IMR-90 (cell line): Measurements from ENCODE around the gene SPINT2. TPM values are rescaled to one million over a fixed set of nuclear protein-coding genes. Genes with fewer than 3 reads are reported as not detected.

Experiments
- ATAC-seq: fragments of 200-7000 bp; cut with Tn5 transposase; 2 replicates; pipeline ENCODE4 v1.9.1; 2020; ENCODE audit warnings: low read depth, mild to moderate bottlenecking, moderate library complexity
- BruUV-seq: library from RNA; stranded (reverse); fragments of 400-500 nt; replicated peaks from 2 replicates; lab custom pipeline; 2021; lab: Mats Ljungman, UMichigan
- CTCF ChIA-PET: fragments of 300-600 bp; formaldehyde crosslinking; extraction: SDS; loops from one replicate; lab custom pipeline; 2021; ENCODE audit warnings: antibody characterized with exemption; lab: Yijun Ruan, JAX
- POLR2A ChIA-PET: fragments of 300-600 bp; sonication (Branson Sonifier 250); formaldehyde crosslinking; loops from one replicate; lab custom pipeline; 2022; ENCODE audit warnings: antibody characterized with exemption; ENCODE audit not compliant: unreplicated experiment; lab: Charles Lee
- DNase-seq: peaks from one replicate; pipeline ENCODE4 v3.0.0; 2013
- H2AFZ ChIP-seq: replicated peaks from 2 replicates; pipeline ENCODE3; 2013; ENCODE audit warnings: low read length, mild to moderate bottlenecking; ENCODE audit not compliant: poor library complexity
- H2AK5ac ChIP-seq: 2 replicates; pipeline ENCODE4 v1.6.1; 2013; ENCODE audit warnings: low read depth, low read length, inconsistent platforms
- H2AK9ac ChIP-seq: replicated peaks from 2 replicates; pipeline ENCODE3; 2013; ENCODE audit warnings: mild to moderate bottlenecking, low read depth, low read length, moderate library complexity; ENCODE audit not compliant: poor library complexity
- H2BK120ac ChIP-seq: 2 replicates; pipeline ENCODE4 v1.6.1; 2013; ENCODE audit warnings: low read depth, low read length, inconsistent platforms
- H2BK15ac ChIP-seq: 3 replicates; pipeline ENCODE4 v1.6.1; 2013; ENCODE audit warnings: low read depth, low read length, inconsistent platforms
- H2BK20ac ChIP-seq: 2 replicates; pipeline ENCODE4 v1.6.1; 2013; ENCODE audit warnings: low read depth, mild to moderate bottlenecking, inconsistent platforms, low read length, moderate library complexity
- H2BK5ac ChIP-seq: 2 replicates; pipeline ENCODE4 v1.6.1; 2013; ENCODE audit warnings: mild to moderate bottlenecking, low read depth, low read length, inconsistent platforms; ENCODE audit not compliant: poor library complexity, severe bottlenecking
- H3K14ac ChIP-seq: replicated peaks from 2 replicates; pipeline ENCODE4 v1.6.1; 2013; ENCODE audit warnings: low read depth, low read length, inconsistent platforms
- H3K18ac ChIP-seq: 2 replicates; pipeline ENCODE4 v1.6.1; 2013; ENCODE audit warnings: low read depth, low read length, control low read depth
- H3K23ac ChIP-seq: 2 replicates; pipeline ENCODE4 v1.6.1; 2013; ENCODE audit warnings: low read depth, low read length, inconsistent platforms
- H3K27ac ChIP-seq: 2 replicates; pipeline ENCODE4 v1.5.1; 2013; ENCODE audit warnings: mild to moderate bottlenecking, control low read depth, low read length; ENCODE audit not compliant: insufficient read depth
- H3K27me3 ChIP-seq: 2 replicates; pipeline ENCODE4 v1.6.1; 2013; ENCODE audit warnings: low read length; ENCODE audit not compliant: control insufficient read depth, insufficient read depth
- H3K36me3 ChIP-seq: 2 replicates; pipeline ENCODE4 v1.6.1; 2013; ENCODE audit warnings: low read length, mixed read lengths; ENCODE audit not compliant: control insufficient read depth, insufficient read depth
- H3K4ac ChIP-seq: 2 replicates; pipeline ENCODE4 v1.6.1; 2013; ENCODE audit warnings: low read depth, low read length, inconsistent platforms
- H3K4me1 ChIP-seq: 2 replicates; pipeline ENCODE4 v1.6.1; 2013; ENCODE audit warnings: low read length, mixed read lengths; ENCODE audit not compliant: control insufficient read depth, insufficient read depth
- H3K4me2 ChIP-seq: 2 replicates; pipeline ENCODE4 v1.6.1; 2013; ENCODE audit warnings: low read depth, mild to moderate bottlenecking, control low read depth, low read length, moderate library complexity
- H3K4me3 ChIP-seq: 2 replicates; pipeline ENCODE4 v1.5.1; 2013; ENCODE audit warnings: low read depth, mild to moderate bottlenecking, control low read depth, low read length, moderate library complexity; ENCODE audit not compliant: insufficient read depth
- H3K56ac ChIP-seq: 2 replicates; pipeline ENCODE4 v1.6.1; 2013; ENCODE audit warnings: low read length, inconsistent platforms; ENCODE audit not compliant: insufficient read depth; ENCODE audit errors: extremely low read depth
- H3K79me1 ChIP-seq, 2 experiments: 2 replicates each; pipeline ENCODE4 v1.6.1; 2013; ENCODE audit warnings: low read length in 2 of 2, inconsistent platforms in 1 of 2, low read depth in 1 of 2
- H3K9ac ChIP-seq: 2 replicates; pipeline ENCODE4 v1.6.1; 2013; ENCODE audit warnings: low read depth, low read length, control low read depth
- H3K9me1 ChIP-seq: 2 replicates; pipeline ENCODE4 v1.6.1; 2013; ENCODE audit warnings: low read length, inconsistent platforms; ENCODE audit not compliant: insufficient read depth
- H3K9me3 ChIP-seq: 2 replicates; pipeline ENCODE4 v1.6.1; 2013; ENCODE audit warnings: low read length; ENCODE audit not compliant: control insufficient read depth, insufficient read depth
- H4K20me1 ChIP-seq: 2 replicates; pipeline ENCODE4 v1.6.1; 2013; ENCODE audit warnings: low read length, inconsistent platforms; ENCODE audit not compliant: insufficient read depth
- H4K5ac ChIP-seq: 2 replicates; pipeline ENCODE4 v1.6.1; 2013; ENCODE audit warnings: mild to moderate bottlenecking, low read depth, low read length, control low read depth
- H4K8ac ChIP-seq, 2 experiments: 2 replicates each; pipeline ENCODE4 v1.6.1; 2013; ENCODE audit warnings: low read depth in 2 of 2, low read length in 2 of 2, control low read depth in 1 of 2, inconsistent platforms in 1 of 2
- H4K91ac ChIP-seq: 2 replicates; pipeline ENCODE4 v1.6.1; 2013; ENCODE audit warnings: low read depth, low read length, inconsistent platforms; ENCODE audit not compliant: insufficient read depth
- BHLHE40 ChIP-seq: fragments of 150-350 bp; IDR thresholded peaks from 2 replicates; pipeline ENCODE4 v1.6.1; 2016; ENCODE audit warnings: mild to moderate bottlenecking, low read depth, low read length
- CEBPB ChIP-seq: IDR thresholded peaks from 2 replicates; pipeline ENCODE4 v1.6.1; 2012; ENCODE audit warnings: low read depth, low read length, improper control_type of control experiment
- CHD1 ChIP-seq: IDR thresholded peaks from 2 replicates; pipeline ENCODE4 v1.6.1; 2012; ENCODE audit warnings: low read depth, low read length, improper control_type of control experiment
- CTCF ChIP-seq: conservative IDR thresholded peaks from 2 replicates; pipeline ENCODE4 v1.5.1; 2012; ENCODE audit warnings: mild to moderate bottlenecking, low read depth, low read length, improper control_type of control experiment
- ELK1 ChIP-seq: fragments of 150-350 bp; IDR thresholded peaks from 2 replicates; pipeline ENCODE4 v1.6.1; 2016; ENCODE audit warnings: low read depth, mild to moderate bottlenecking, low read length, moderate library complexity, borderline replicate concordance
- FOS ChIP-seq: fragments of 150-350 bp; IDR thresholded peaks from 2 replicates; pipeline ENCODE4 v1.6.1; 2016; ENCODE audit warnings: low read depth, low read length
- MAFK ChIP-seq: IDR thresholded peaks from 2 replicates; pipeline ENCODE4 v1.6.1; 2012; ENCODE audit warnings: low read depth, low read length, improper control_type of control experiment
- MAZ ChIP-seq: IDR thresholded peaks from 2 replicates; pipeline ENCODE4 v1.6.1; 2012; ENCODE audit warnings: low read depth, mild to moderate bottlenecking, low read length, improper control_type of control experiment, moderate library complexity, borderline replicate concordance
- MXI1 ChIP-seq: IDR thresholded peaks from 2 replicates; pipeline ENCODE4 v1.6.1; 2012; ENCODE audit warnings: low read depth, mild to moderate bottlenecking, low read length, moderate library complexity, borderline replicate concordance
- NFE2L2 ChIP-seq: fragments of 150-350 bp; IDR thresholded peaks from 2 replicates; pipeline ENCODE4 v1.6.1; 2016; ENCODE audit warnings: low read depth, mild to moderate bottlenecking, low read length
- POLR2A ChIP-seq: IDR thresholded peaks from 2 replicates; pipeline ENCODE4 v1.6.1; 2012; ENCODE audit warnings: mild to moderate bottlenecking, low read depth, low read length
- RAD21 ChIP-seq: IDR thresholded peaks from 2 replicates; pipeline ENCODE4 v1.6.1; 2012; ENCODE audit warnings: low read length, improper control_type of control experiment
- RCOR1 ChIP-seq: IDR thresholded peaks from 2 replicates; pipeline ENCODE4 v1.6.1; 2012; ENCODE audit warnings: mild to moderate bottlenecking, low read length, improper control_type of control experiment; ENCODE audit not compliant: insufficient replicate concordance
- RFX5 ChIP-seq: IDR thresholded peaks from 2 replicates; pipeline ENCODE4 v1.8.0; 2012; ENCODE audit warnings: low read depth, mild to moderate bottlenecking, low read length, moderate library complexity
- SMC3 ChIP-seq: fragments of 150-350 bp; IDR thresholded peaks from 2 replicates; pipeline ENCODE4 v1.6.1; 2016; ENCODE audit warnings: low read depth, mild to moderate bottlenecking, antibody characterized with exemption, low read length, moderate library complexity
- USF2 ChIP-seq: fragments of 150-350 bp; IDR thresholded peaks from 2 replicates; pipeline ENCODE4 v1.6.1; 2017; ENCODE audit warnings: mild to moderate bottlenecking, antibody characterized with exemption, low read length, low read depth
- WGBS, 2 experiments: methylation state at CpG; one replicate each; pipeline versions ENCODE4 v1.1.5 to v1.1.7; 2013; ENCODE audit warnings: missing lambda C conversion rate in 2 of 2; ENCODE audit not compliant: insufficient read length in 1 of 2; ENCODE audit errors: extremely low coverage in 2 of 2; 5-methylcytosine and 5-hydroxymethylcytosine counted together
- dilution Hi-C: fragments of 300-500 bp; cut with HindIII; formaldehyde crosslinking; loops from one replicate; pipeline ENCODE4 v1.14.3; 2018; ENCODE audit warnings: low sequenced_read_pairs; ENCODE audit not compliant: unreplicated experiment
- in situ Hi-C: fragments of 300-500 bp; cut with MboI; formaldehyde crosslinking; loops from 3 replicates; pipeline ENCODE4 v1.14.3; 2019; ENCODE audit warnings: low sequenced_read_pairs, inconsistent platforms, mixed read lengths
- intact Hi-C: fragments of 100-400 bp; cut with micrococcal nuclease; formaldehyde crosslinking; loops from 2 replicates; pipeline ENCODE4 v1.10.0; 2022
- polyA plus RNA-seq, 3 experiments: library from polyadenylated mRNA; depleted of rRNA; stranded (reverse); fragments of >200 nt; gene quantifications; 2 replicates each; pipeline ENCODE4 v1.2.3, GENCODE V29; 2012; ENCODE audit warnings: low replicate concordance in 1 of 3
- total RNA-seq: library from RNA; depleted of rRNA; stranded (reverse); fragments of >200 nt; gene quantifications from 2 replicates; pipeline ENCODE4 v1.2.3, GENCODE V29; 2012

Gene SPINT2
- total and polyA plus RNA-seq, 2 of the 4 experiments (the other 2 are of a cell fraction), result 0.54 to 1.2 TPM

GRCh38 chr19:38273499-38273898 is 9.1 kb downstream of the SPINT2 start:
- Histone ChIP-seq H3K4me2 (no peak overlapping the region), H2AK5ac (no peak overlapping the region), H3K9ac (no peak overlapping the region), H3K9me1 (peaks cover 17% of the 10 kb centered on the region), H3K4me3 (no peak overlapping the region), H2AFZ (no peak overlapping the region), H3K4me1 (peaks cover 21% of the 10 kb centered on the region), H2BK15ac (no peak overlapping the region), H2BK120ac (no peak overlapping the region), H3K14ac (no peak overlapping the region), H4K91ac (no peak overlapping the region), H3K56ac (no peak overlapping the region), H4K5ac (no peak overlapping the region), H3K79me1 (no peaks in the 10 kb centered on the region), H3K4ac (no peak overlapping the region), H3K27me3 (no peaks in the 10 kb centered on the region), H2BK20ac (no peak overlapping the region), H2AK9ac (no peak overlapping the region), H3K18ac (no peak overlapping the region), H2BK5ac (no peak overlapping the region), H3K27ac (no peak overlapping the region), H4K8ac (no peak overlapping the region), H3K9me3 (no peaks in the 10 kb centered on the region), H4K20me1 (no peaks in the 10 kb centered on the region), H3K36me3 (no peaks in the 10 kb centered on the region), H3K23ac (no peak overlapping the region)
- ATAC-seq (no peak), DNase-seq (no peak)
- dilution Hi-C loops, result no loop called here
- WGBS, 2 experiments, result no CpG with 5 or more reads among the region's 2 CpGs
- POLR2A ChIA-PET, result no interaction called here
- no peak for TF ChIP-seq RCOR1
- no peak for TF ChIP-seq FOS
- TF ChIP-seq RAD21, result no peak
- TF ChIP-seq ELK1, result no peak
- TF ChIP-seq MAFK, result no peak
- TF ChIP-seq CTCF, result no peak
- no peak for TF ChIP-seq MXI1
- TF ChIP-seq USF2, result no peak
- TF ChIP-seq NFE2L2, result no peak
- TF ChIP-seq SMC3, result no peak
- no peak for TF ChIP-seq CEBPB
- TF ChIP-seq RFX5, result no peak
- no peak for TF ChIP-seq BHLHE40
- TF ChIP-seq CHD1, result no peak
- TF ChIP-seq POLR2A, result no peak
- TF ChIP-seq MAZ, result no peak
- no TSS peak for BruUV-seq
- CTCF ChIA-PET, result no interaction called here
- in situ Hi-C loops, result no loop called here
- intact Hi-C loops, result no loop called here
